GM21786 (cell line): ENCODE measurements around the gene P3H3.

Experiments used
- ATAC-seq: cut with Tn5 transposase; IDR thresholded peaks from one replicate; pipeline ENCODE4 v1.9.1; 2021; ENCODE audit not compliant: unreplicated experiment

Gene P3H3

DNA sequence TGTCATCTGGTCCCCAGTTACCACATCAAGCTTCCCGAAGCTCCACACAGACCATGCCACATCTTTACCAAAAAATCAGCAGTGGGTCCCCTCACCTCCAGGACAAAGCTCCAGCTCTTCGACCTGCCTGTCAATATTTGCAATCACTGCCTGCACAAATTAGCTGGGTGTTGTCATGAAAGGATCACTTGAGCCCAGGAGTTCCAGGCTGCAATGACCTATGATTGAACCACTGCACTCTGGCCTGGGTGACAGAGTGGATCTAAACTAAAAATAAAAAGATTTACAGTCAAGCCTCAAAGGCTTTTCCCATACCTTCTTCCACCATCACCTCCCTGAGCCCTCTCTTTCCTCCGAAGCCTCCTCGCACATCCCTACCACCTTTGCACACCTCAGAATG lies 31.6 kb upstream of the P3H3 start:
- no peak for ATAC-seq

DNA sequence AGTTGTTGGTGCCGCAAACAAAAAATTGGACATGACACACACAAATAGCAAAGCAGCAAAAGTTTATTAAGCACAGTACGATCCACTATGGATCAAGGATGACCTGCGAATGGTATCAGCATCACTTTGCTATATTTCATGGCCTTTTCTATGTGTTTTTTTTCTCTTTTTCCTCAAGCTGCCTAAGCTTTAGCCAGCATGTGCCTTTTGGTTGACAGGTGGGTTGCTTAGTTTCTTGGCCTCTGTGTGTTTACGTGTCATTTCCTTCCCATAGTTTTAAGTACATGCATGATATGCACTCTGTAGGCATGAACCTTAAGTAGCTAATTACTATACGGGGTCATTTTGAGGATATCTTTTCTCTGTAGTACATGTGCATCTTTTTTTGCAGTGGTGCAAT lies 29.1 kb upstream of the P3H3 start:
- ATAC-seq, result no peak

DNA sequence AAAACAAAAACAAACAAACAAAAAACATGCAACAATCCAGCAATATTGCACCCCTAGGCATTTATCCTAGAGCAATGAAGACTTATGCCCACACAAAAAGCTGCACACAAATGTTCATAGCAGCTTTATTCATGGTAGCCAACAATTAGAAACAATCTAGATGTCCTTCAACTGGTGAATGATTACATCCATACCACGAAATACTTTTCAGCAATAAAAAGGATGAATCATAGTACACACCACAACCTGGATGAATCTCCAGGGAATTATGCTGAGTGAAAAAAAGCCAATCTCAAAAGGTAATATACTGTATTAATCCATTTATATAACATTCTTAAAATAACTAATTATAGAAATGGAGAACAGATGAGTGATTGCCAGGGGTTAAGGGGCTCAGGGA lies 21.0 kb upstream of the P3H3 start:
- ATAC-seq, result no peak

DNA sequence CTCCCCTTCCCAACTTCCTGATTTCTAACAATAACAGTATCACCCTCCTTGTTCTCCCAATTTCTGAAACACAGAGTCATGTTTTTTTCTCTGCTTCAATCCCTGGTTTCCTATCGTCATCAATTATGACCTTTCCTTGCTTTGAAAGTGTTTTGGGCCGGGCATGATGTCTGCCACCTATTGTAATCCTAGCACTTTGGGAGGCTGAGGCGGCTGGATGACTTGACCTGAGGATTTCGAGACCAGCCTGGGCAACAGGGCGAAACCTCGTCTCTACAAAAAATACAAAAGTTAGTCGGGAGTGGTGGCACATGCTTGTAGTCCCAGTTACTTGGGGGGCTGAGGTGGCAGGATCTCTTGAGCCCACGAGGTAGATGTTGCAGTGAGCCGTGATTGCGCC lies 19.2 kb upstream of the P3H3 start:
- ATAC-seq, result no peak

DNA sequence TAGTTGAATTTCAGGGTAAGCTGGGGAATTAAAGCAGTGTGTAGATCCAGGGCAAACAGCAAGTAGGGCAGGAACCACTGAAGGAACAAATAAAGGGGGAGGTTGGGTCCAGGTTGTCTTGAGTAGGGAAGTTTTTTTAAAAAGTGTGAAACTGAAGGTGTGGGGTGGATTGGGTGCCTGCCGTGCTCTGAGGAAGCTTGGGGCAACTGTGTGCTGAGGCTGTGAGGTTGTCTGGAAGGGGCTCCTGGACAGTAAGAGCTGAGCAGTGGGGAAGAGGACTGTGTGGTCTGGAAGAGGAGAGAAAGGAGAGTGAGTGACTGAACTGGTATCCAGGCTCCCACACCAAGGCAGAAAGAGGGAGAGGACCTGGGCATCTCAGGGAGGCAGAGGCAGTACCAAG lies 17.4 kb upstream of the P3H3 start:
- no peak for ATAC-seq

DNA sequence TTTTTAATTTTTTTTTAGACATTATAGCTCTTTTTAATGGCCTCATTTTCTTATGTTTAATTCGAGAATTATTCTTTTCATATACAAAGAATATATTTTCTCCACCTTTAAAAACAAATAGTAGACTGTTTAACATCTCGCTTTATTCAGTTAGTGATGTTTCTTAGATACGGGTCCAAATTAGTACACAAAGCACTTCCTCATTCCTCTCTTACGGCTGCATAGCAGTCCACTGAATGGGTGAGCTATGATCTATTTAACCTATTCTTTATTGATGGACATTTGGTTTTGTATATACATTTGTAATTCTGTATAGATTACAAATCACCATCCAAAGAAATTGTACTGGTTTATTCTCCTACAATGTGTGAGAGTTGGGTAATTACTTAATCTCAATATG lies 14.8 kb upstream of the P3H3 start:
- no peak for ATAC-seq

DNA sequence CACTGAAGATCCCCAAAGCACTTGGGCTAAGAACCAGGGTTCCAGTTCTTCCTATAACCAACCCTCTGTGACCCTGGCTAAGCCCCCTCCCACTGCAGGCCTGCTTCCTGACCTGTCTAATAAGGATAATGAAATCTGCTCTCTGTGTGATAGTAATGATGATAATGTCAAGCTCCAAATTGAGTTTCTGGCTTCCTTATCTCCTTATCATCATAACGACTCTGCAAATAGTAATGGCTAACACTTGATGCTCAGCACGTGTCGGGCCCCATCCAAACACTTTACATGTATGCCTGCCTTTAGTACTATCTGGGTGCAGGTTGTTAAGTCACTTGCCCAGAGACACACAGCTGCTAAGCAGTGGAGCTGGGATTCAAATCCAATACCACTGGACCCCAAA lies 11.6 kb upstream of the P3H3 start:
- no peak for ATAC-seq

DNA sequence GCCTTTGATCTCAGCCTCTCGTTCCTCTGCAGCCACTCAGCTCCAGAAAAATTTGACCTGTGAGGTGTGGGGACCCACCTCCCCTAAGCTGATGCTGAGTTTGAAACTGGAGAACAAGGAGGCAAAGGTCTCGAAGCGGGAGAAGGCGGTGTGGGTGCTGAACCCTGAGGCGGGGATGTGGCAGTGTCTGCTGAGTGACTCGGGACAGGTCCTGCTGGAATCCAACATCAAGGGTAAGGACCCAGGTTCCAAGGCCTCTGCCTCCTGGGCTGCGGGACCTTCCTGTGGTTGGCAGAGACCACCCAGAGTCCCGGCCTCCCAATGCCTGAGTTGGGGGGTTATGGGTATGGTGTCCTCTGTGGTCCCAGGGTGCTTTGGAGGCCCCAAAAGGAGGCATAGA lies 11.1 kb upstream of the P3H3 start:
- ATAC-seq, result no peak

DNA sequence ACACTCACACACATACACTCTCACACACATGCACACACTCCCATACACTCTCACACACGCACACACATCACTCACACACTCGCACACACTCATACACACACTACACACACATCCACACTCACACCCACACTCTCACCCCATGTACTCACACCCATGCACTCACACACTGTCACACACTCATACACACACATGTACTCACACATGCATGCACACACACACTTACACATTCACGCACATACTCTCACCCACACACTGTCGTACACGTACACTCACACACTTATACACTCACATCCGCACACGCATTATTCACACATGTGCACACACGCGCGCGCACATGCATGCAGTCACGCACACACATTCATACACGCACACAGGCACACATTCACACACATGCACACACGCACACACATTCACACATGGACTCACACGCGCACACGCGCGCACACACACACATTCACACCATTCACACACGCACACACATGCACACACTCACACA lies 10.5 kb upstream of the P3H3 start:
- no peak for ATAC-seq

DNA sequence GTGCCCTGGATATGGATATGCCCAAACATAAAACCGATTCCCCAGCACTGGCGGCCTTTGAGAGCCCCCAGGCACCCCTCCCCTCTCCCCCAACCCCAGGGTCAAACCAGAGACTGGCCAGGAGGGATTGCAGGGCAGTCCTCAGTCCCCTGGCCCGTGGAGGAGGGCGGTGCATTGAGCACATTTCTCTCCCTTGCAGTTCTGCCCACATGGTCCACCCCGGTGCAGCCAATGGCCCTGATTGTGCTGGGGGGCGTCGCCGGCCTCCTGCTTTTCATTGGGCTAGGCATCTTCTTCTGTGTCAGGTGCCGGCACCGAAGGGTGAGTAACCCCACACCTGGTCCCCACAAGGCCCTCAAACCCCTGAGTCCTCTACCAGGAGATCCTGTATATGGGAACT lies 10.0 kb upstream of the P3H3 start:
- ATAC-seq, result no peak

DNA sequence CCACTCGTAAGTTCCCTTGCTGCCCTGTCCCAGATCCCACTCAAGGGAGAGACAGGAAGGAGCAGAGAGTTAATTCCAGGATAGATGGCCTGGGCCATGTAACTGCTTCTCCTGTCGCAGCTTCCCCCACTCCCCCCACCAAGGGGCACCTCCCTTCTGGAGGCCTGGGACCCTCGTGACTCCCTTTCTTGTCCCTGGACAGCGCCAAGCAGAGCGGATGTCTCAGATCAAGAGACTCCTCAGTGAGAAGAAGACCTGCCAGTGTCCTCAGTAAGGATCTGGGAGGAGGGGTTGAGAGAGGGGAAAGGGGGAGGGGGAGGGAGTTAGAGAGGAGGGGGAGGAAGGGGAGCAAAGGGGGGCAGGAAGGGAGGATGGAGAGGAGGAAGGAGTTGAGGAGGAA lies 9.6 kb upstream of the P3H3 start:
- no peak for ATAC-seq

DNA sequence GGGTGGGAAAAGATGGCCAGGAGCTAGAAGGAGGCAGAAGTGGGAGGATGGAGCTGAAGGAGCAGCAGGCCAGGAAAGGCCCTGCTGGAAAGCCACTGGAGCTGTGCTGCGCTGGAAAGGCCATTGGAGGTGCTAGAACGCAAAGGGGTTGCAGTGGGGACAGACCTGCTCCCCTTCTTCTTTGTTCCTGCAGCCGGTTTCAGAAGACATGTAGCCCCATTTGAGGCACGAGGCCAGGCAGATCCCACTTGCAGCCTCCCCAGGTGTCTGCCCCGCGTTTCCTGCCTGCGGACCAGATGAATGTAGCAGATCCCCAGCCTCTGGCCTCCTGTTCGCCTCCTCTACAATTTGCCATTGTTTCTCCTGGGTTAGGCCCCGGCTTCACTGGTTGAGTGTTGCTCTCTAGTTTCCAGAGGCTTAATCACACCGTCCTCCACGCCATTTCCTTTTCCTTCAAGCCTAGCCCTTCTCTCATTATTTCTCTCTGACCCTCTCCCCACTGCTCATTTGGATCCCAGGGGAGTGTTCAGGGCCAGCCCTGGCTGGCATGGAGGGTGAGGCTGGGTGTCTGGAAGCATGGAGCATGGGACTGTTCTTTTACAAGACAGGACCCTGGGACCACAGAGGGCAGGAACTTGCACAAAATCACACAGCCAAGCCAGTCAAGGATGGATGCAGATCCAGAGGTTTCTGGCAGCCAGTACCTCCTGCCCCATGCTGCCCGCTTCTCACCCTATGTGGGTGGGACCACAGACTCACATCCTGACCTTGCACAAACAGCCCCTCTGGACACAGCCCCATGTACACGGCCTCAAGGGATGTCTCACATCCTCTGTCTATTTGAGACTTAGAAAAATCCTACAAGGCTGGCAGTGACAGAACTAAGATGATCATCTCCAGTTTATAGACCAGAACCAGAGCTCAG lies 8.8 kb upstream of the P3H3 start:
- no peak for ATAC-seq

DNA sequence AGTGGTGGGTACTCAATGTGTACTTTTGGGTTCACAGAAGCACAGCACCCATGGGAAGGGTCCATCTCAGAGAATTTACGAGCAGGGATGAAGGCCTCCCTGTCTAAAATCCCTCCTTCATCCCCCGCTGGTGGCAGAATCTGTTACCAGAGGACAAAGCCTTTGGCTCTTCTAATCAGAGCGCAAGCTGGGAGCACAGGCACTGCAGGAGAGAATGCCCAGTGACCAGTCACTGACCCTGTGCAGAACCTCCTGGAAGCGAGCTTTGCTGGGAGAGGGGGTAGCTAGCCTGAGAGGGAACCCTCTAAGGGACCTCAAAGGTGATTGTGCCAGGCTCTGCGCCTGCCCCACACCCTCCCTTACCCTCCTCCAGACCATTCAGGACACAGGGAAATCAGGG lies 8.0 kb upstream of the P3H3 start:
- no peak for ATAC-seq

DNA sequence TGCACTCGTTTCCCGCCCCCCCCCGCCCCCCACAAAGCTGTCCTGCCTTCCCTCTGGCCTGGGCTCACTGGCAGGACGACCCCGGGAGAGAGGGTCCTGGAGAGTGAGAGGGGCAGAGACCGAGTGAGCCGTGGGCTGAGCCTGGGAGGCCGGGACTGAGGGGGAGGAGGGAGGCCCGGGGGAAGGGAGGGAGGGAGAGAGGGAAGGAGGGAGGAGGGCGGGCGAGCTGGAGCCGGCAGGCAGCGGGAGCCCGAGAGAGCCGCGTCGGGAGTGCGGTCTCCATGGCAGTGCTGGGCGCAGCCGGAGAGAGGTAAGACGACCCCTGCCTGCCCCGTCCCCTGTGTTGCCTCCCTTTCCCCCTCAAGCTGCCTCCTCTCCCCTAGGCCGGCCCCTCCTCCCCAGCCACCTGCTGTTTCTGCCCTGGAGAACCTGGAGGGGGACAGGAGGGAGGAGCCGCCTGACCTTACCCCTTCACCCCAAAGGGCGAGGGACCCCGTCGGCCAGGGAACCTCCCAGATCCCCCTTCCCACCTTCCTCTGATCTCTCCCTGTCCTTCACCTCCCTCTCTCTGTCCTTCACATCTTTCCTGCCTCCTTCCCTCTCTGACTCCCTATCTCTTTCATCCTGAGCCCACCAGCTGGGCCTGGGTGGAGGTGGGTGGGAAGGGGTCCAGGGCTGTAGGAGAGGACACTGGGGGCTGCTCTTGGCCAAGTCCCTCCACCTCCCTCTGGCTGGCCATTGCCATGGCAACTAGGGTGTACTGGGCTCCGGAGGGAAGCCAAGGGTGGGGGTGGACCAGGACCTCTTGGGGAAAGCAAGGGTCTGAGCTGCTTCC lies 6.4 kb upstream of the P3H3 start, which contains the start of gene GPR162:
Gene GPR162 (plus strand): TSS at position 231 of the 835 bp plus-strand sequence. CDS start 2,078 bp downstream, outside the sequence.
- no peak for ATAC-seq

DNA sequence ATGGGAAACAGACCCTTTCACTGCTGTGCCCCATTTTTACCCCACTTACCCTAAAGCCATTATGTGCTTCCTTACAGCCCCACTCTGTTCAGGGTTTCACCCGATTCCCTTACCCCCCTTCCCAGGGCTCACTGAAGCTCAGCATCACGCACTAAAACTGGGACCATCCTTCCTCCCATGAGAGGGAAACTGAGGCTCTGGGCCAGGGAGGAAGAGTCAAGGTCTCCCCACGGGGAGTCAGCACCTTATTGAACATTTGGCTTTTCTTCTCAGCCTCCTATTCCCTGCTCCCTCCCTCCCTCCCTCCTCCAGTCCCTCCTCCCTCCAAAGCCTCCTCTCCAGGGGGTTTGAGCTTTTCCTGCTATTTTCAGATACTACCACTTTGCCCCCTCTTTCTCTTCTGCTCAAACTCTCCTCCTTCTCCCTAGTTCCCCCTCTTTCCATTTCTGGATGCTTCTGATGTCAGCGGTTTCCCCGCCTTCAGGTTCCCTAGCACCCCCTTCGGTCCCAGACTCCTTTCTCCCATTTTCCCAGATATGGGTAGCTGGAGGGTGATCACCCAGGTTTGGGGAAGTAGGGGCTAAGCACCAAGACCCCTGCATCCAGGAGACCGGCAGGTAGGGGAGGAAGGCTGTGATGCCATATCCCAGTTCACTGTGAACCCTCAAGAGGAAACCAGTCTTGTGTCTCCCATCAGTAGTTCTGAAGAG lies 5.6 kb upstream of the P3H3 start:
- ATAC-seq, result no peak

DNA sequence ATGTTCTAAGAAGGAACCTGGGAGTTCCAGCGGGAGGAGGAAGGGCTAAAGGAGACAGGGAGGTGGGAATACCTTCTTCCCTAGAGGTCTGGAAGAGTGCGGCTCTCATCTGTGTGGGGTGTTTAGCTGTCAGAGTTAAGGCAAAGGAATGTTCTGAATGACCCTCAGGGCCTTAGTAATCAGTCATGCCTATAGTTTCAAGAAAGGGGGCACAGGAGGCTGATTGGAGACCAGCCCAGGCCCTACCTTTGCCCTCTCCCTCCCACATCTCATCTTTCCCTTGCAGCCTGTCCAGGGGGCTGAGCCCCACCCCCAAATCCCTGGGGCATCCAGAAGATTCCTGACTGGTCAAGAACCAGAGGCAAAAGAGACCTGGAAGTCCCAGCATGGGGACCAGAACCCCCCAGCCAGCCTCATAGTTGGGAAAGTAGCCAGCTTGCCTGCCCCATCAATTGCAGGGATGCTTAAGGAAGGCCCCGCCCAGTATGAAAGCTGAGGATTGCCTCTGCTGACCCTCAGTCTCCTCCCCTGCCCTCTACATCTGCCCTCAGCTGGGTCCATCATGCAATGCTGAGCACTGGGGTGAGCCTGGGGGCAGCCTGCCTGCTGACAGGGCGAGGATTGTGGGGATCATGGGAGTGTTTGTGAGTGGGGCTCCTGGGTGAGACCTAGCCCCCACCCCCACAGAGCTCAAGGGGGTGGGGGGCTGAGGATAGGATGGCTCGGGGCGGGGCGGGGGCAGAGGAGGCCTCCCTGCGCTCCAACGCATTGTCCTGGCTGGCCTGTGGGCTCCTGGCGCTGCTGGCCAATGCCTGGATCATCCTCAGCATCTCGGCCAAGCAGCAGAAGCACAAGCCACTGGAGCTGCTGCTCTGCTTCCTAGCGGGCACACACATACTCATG lies 4.8 kb upstream of the P3H3 start:
- ATAC-seq, result no peak

DNA sequence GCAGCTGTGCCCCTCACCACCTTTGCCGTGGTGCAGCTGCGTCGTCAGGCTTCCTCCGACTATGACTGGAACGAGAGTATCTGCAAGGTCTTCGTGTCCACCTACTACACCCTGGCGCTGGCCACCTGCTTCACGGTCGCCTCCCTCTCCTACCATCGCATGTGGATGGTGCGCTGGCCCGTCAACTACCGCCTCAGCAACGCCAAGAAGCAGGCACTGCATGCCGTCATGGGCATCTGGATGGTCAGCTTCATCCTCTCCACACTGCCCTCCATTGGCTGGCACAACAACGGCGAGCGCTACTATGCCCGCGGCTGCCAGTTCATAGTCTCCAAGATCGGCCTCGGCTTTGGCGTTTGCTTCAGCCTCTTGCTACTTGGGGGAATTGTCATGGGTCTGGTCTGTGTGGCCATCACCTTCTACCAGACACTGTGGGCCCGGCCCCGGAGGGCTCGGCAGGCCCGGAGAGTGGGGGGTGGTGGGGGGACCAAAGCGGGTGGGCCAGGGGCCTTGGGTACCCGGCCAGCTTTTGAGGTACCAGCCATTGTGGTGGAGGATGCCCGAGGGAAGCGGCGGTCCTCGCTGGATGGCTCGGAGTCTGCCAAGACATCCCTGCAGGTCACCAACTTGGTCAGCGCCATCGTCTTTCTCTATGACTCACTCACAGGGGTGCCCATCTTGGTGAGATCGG lies 4.0 kb upstream of the P3H3 start:
- no peak for ATAC-seq

DNA sequence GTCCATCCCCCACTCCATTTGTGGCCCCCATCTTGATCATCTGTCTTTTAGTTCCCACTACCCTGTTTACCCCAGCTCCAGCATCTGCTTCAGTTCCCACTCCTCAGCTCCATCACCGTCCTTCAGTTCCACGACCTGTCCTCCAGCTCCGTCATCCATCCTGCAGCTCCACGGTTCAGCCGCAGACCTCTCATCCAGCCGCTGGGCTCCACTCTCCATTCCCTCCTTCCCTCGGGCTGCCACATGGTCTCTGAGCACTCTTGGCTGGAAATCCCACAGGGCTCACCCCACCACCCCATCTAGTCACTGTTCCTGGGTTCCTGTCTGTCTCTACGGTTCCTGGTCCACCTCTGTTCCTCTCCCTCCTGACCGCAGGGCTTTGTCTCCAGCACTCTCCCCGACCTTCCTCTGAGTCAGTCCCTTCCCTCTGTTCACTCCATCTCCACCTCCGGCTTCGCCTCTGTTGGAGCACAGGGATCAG lies 3.3 kb upstream of the P3H3 start:
- no peak for ATAC-seq

DNA sequence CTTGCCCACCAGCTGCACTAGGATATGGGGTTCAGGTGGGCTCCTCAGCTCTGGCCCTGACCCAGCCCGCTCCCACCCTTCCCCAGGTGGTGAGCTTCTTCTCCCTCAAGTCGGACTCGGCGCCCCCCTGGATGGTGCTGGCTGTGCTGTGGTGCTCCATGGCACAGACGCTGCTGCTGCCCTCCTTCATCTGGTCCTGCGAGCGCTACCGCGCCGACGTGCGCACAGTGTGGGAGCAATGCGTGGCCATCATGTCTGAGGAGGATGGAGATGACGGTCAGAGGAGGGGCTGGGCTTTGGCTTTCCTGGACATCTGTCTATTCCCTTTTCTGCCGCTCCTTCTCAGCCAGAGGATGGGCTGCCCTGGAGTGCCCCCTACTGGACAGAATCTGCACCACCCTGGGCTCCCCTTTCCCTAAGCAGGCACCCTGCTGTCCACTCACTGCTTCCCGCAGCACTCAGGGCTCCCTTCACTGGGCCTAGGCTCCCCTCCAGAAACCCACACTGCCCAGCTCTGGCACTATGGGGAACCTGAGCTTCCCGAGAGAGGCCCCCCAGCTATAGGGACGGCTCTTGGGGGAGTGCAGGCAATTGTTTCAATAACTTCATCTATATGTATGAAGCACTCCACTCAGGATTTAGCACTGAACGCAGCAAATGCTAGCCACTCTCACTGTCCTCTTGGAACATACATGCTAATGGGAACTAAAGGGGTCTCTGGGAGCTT lies 2.6 kb upstream of the P3H3 start:
- ATAC-seq, result no peak
